RWPE2 (cell line): ENCODE measurements around the gene RIPK4.
"Not testable (repeated sequence)": the region's sequence is repeated elsewhere in the genome, so short reads cannot be mapped to it uniquely, and the experiment has no call there.

Experiments
- ATAC-seq: fragments of 200-7000 bp; cut with Tn5 transposase; 3 replicates; pipeline ENCODE4 v1.9.1; 2021; ENCODE audit warnings: low read depth
- DNase-seq: peaks from one replicate; pipeline ENCODE4 v3.0.0-alpha.2; 2020; ENCODE audit warnings: low spot score
- H3K27ac ChIP-seq: fragments of 450-650 bp; 2 replicates; pipeline ENCODE4 v1.5.1; 2017; ENCODE audit warnings: mild to moderate bottlenecking; ENCODE audit not compliant: poor library complexity, severe bottlenecking
- H3K27me3 ChIP-seq: fragments of 250-450 bp; sonication (Bioruptor Pico); 2 replicates; pipeline ENCODE4 v1.5.1; 2021; ENCODE audit warnings: mild to moderate bottlenecking, moderate library complexity; ENCODE audit not compliant: insufficient read depth, poor library complexity, severe bottlenecking
- H3K36me3 ChIP-seq: fragments of 250-450 bp; sonication (Bioruptor Pico); 2 replicates; pipeline ENCODE4 v1.5.1; 2020; ENCODE audit warnings: low read depth, mild to moderate bottlenecking, moderate library complexity
- H3K4me1 ChIP-seq: fragments of 250-450 bp; sonication (Bioruptor Pico); 2 replicates; pipeline ENCODE4 v1.5.1; 2021; ENCODE audit warnings: mild to moderate bottlenecking, moderate library complexity; ENCODE audit not compliant: insufficient read depth, poor library complexity, severe bottlenecking
- H3K4me3 ChIP-seq: fragments of 250-450 bp; sonication (Bioruptor Pico); 2 replicates; pipeline ENCODE4 v1.5.1; 2021; ENCODE audit warnings: mild to moderate bottlenecking, moderate library complexity; ENCODE audit not compliant: severe bottlenecking
- H3K9me3 ChIP-seq: fragments of 250-450 bp; sonication (Bioruptor Pico); 2 replicates; pipeline ENCODE4 v1.5.1; 2021; ENCODE audit warnings: mild to moderate bottlenecking, moderate library complexity; ENCODE audit not compliant: severe bottlenecking
- CTCF ChIP-seq: fragments of 450-650 bp; IDR thresholded peaks from one replicate; pipeline ENCODE4 v1.5.1; 2017; ENCODE audit warnings: mild to moderate bottlenecking, moderate library complexity; ENCODE audit not compliant: poor library complexity, severe bottlenecking

The RIPK4 gene

GRCh38 chr21:41695513-41695912 is 71.3 kb downstream of the RIPK4 start:
- H3K27ac ChIP-seq = no peak overlapping the region
- ATAC-seq (no peak), DNase-seq (no peak)
- H3K9me3 ChIP-seq = no peaks in the 10 kb centered on the region
- no peak overlapping the region for H3K4me3 ChIP-seq
- H3K4me1 ChIP-seq = no peaks in the 10 kb centered on the region
- H3K36me3 ChIP-seq = no peaks in the 10 kb centered on the region
- TF ChIP-seq CTCF = no peak
- no peaks in the 10 kb centered on the region for H3K27me3 ChIP-seq

- not testable (repeated sequence) for H3K4me1 ChIP-seq, DNase-seq, H3K27me3 ChIP-seq, ATAC-seq, H3K4me3 ChIP-seq, H3K36me3 ChIP-seq, H3K9me3 ChIP-seq, H3K27ac ChIP-seq
These were observed 72.8 kb downstream of the RIPK4 start for GRCh38 chr21:41694042-41694441.

GRCh38 chr21:41692185-41692565 is 74.7 kb downstream of the RIPK4 start:
- no peak for TF ChIP-seq CTCF
- Histone ChIP-seq H3K36me3 (no peaks in the 10 kb centered on the region), H3K27ac (no peak overlapping the region), H3K4me3 (no peak overlapping the region), H3K4me1 (peaks cover 10% of the 10 kb centered on the region), H3K27me3 (no peaks in the 10 kb centered on the region), H3K9me3 (no peaks in the 10 kb centered on the region)
- ATAC-seq = no peak
- no peak for DNase-seq

- Histone ChIP-seq H3K27ac (no peak overlapping the region), H3K4me1 (peaks cover 12% of the 10 kb centered on the region), H3K27me3 (no peaks in the 10 kb centered on the region), H3K4me3 (no peak overlapping the region), H3K9me3 (no peaks in the 10 kb centered on the region), H3K36me3 (no peaks in the 10 kb centered on the region)
- ATAC-seq (no peak), DNase-seq (no peak)
- TF ChIP-seq CTCF = no peak
These were observed 75.4 kb downstream of the RIPK4 start for GRCh38 chr21:41691205-41692184.
